Lung microvascular endothelial cell (primary cell): ENCODE results near the gene BPHL. TPM values are rescaled to one million over a fixed set of nuclear protein-coding genes. Genes with fewer than 3 reads are reported as not detected.
"Not testable (repeated sequence)": the region's sequence is repeated elsewhere in the genome, so short reads cannot be mapped to it uniquely, and the experiment has no call there.

Experiments
- DNase-seq, 2 donors: peaks; one replicate each; pipeline versions ENCODE4 v3.0.0 to v3.0.0-alpha.2; 2010; ENCODE audit warnings: low read depth in 2 of 2
- total RNA-seq: library from RNA; depleted of rRNA; stranded (reverse); fragments of >200 nt; gene quantifications from 2 replicates; pipeline ENCODE4 v1.2.1, GENCODE V29; 2014

The BPHL gene
- total RNA-seq, 1 donor from 2014 or later, result 7.9 TPM

- no peak for DNase-seq
Observed at GRCh38 chr6:3120765-3121089, 2.2 kb downstream of the BPHL start.

GRCh38 chr6:3122823-3123182, 4.3 kb downstream of the BPHL start:
- no peak for DNase-seq

GRCh38 chr6:3124667-3125066, 6.2 kb downstream of the BPHL start:
- no peak for DNase-seq

GRCh38 chr6:3125815-3126214, 7.3 kb downstream of the BPHL start:
- DNase-seq, result no peak

DNA sequence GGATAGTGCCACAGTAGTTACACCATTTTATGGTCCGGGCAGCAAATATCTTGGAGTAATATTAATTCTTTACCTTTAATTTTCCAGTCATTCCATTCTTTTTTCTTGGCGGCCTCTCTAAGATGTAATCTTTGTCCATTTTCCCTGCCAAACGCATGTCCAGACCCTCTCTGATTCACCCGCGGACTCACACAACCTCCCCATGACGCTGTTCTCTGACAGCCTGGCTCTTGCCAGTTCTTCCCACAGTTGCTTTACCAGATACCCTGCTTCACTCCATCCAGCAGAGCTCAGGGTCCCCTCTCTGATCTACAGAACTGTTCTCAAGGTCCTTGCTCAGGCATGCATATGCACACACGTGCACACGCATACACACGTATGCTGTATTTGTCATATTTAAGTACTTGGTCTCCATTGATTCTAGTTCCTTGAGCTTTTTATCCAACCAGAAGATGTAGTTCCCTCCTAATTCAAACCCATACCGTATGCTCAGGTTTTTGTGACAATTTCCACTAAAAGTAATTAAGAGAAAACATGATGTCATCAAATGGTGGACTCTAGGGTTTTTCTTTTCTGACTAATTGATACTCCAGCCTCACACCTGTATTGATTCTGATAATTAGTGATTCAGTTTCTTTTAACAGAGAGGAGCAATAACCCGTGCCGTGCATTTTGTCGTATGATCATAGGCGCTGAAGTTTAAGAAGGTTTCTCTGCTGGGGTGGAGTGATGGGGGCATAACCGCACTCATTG, 10.0 kb downstream of the BPHL start:
- DNase-seq, result no peak

GRCh38 chr6:3131695-3132094, 13.2 kb downstream of the BPHL start:
- no peak for DNase-seq

DNA sequence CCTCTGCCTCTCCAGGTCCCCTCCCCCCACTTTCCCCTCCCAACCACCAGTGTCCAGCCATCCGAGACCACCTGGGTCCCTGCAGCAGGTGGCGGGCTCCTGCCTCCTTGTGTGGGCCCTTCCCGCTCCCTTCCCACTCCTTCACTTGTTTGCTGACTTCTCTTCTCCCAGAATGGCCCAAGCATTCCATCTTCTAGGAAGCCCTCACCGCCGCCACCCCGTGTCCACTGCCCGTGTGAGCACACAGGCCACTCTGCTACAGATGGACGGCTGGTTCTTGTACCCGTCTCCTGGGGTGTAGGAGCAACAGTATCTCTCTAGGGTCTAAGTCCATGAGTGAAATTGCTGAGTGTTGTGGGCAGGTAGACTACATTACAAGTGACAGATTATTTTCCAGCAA, 15.0 kb downstream of the BPHL start:
- DNase-seq, result no peak

GRCh38 chr6:3135668-3136291, 17.3 kb downstream of the BPHL start:
- no peak for DNase-seq

GRCh38 chr6:3136292-3137011, 17.9 kb downstream of the BPHL start:
- DNase-seq, result no peak

DNA sequence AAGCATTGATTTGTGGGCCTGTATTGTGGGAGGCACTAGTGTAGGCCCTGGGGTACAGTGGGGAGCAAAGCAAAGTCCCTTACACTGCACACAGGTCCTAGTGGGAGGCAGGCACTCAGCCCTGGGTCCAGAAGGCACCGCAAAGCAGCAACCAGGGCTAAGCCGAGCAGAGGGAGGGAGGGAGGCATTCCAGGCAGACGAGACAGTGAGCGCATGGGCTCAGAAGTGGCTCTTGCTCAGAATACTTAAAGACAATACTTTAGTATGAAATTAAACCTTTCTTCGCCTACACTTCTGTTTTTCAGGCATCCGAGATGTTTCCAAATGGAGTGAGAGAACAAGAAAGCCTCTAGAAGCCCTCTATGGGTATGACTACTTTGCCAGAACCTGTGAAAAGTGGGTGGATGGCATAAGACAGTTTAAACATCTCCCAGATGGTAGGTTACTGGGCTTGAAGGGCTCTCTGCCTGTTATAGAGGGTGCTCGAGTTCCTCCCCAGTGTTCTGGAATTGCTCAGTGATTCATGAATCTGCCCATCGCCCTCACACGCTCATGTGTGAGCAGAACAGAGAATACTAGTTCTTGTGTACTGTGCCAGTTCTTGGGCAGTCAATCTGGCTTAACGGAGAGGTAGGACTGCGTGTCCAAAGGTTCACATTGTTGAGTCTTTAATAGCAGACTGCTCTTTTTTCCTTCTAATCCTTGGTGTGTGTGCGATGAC, 18.7 kb downstream of the BPHL start:
- DNase-seq, result no peak

GRCh38 chr6:3137873-3138272, 19.4 kb downstream of the BPHL start:
- DNase-seq, result not testable (repeated sequence)

DNA sequence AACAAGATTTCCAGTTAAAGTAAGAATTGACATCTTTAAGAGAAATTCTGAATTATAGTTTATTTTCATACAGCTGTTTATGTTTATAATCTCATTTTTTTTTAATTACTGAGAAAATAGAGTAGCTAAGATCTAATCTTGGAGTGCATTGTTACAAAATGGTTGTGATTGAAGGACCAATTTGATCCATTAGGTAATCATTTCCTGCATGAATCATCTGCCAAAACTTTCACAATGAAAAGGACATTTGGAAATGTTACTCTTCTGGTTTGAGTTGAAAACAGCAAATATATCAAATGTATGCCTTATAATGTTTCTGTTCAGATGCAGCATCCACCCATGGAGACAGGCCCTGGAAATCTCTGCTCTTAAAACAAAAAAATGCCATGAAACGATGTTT, 19.8 kb downstream of the BPHL start:
- peak; percentile 61 to 73 for DNase-seq

DNA sequence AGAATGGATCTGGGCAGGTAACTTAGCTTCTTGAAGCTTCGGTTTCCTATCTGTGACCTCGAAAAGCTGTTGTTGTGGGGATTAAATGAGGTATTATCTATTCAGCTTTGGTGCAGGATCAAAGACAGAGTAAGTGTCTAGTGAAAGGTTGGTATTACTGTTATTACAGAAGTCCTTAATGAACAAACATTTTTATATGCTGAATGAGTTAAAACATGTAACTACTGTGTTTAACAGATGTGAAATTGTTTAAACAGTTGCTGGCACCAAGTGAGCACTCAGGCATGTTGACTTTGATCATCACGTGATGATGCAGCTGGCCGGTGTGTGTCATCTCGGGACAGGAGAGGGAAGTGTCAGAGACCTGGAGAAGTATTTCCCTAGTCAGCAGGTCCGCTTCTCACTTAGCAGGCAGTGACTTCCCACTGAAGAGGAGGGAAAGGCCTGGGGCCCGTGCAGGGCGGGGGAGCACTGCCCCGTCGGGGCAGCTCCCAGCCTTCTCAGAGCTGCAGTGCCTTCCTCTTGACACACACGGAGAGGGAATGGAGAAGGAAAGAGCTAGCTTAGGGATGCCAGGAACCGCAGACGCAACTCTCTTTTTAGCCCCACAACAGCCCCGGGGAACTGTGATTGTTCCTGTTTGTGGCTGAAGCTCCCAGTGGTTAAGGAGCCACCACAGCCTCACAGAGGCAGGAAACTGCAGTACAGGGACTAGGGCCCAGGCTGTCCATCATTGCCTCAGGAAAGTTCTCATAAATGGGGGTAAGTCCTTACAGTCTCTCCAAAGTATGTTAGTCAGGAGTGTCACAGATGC, 20.8 kb downstream of the BPHL start:
- DNase-seq, result peak; percentile 42 to 73

DNA sequence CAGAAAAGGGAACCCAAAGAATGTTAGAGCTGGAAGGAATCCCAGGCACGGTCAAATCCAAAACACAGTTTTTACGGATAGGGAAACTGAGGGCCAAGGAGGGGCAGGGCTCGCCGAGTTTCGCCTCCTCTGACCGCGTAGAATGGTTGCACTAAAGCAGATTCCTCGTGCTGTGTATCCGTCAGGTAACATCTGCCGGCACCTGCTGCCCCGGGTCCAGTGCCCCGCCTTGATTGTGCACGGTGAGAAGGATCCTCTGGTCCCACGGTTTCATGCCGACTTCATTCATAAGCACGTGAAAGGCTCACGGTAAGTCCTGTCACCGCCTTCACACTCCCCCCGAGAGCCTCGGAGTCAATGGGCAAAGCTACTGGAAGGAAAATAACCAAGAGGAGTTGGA, 21.7 kb downstream of the BPHL start:
- DNase-seq, result no peak

DNA sequence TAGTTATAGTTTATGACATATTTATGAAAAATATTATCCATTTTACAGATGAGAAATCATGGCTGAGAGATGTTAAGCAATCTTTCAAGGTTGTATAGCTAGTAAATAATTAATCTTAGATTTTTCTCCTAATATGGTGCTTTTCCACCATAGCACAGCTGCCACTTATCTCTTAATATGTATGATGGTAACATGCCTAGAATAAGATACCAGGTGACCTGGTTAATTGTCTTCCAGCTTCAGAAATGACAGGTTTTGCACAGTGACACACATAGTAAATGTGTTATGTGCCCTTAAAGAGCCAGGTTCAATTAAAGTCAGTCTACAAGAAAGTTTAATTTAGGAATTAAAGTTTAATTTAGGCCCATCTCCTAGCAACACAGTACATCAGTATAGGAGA, 24.0 kb downstream of the BPHL start:
- DNase-seq, result no peak

GRCh38 chr6:3143158-3143557, 24.6 kb downstream of the BPHL start:
- no peak for DNase-seq

- DNase-seq, result no peak
Observed at GRCh38 chr6:3144571-3144970, 26.1 kb downstream of the BPHL start.

DNA sequence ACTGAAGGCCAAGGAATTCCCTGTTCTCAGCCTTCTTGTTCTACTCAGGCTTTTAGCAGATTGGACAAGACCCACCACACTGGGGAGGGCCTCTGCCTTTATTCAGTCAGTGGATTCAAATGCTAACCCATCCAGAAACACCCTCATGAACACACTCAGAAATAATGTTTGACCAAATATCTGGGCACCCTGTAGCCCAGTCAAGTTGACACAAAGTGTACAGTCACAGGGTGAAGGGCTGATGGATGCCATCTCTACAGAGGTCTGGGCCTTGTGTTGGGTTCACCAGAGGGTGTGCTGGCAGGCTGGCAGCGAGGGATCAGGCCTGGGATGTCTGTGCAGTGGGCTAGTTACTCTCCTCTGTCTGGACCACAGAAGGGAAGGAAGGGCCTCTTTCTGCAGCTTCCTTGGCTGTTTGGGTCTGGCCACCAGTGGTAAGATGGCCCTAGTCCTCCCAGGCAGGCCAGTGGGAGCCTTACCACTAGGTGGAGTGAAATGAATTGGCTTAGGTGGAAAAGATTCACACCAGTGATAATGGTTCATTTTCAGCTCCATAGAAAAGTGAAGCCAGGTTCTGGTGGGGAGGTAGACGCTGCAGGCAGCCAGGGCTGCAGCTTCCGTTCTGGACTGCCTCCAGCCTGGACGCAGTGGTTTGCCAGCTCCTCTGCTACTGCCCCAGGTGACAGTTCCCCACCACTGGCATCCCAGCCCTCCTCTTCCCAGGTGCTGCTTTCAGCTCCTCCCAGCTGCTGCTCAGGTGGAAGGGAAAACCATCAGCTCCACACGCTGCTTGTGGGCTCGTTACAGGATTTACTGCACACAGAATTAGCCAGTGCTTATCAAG, 29.6 kb downstream of the BPHL start:
- no peak for DNase-seq

DNA sequence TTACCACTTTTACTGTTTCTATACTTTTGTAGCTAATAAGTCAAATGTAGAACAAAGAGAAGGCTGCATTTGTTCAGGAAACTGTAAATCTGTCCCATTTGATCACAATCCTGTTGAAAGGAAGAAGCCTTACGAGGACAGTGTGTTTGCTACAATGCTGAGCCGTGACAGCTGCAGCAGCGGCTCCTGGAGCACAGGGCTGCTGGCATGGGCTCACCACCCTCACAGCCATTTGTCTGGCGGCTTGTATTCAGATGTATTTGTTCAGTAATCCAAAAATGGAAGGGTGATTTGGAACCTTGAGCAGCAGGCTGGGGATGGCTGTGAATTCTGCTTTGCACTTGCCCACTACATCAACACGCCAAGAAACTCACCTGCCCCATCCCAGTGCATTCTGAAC, 33.2 kb downstream of the BPHL start:
- no peak for DNase-seq

- DNase-seq, result no peak
Observed at GRCh38 chr6:3152689-3153088, 34.2 kb downstream of the BPHL start.

GRCh38 chr6:3155416-3155815, 36.9 kb downstream of the BPHL start:
- not testable (repeated sequence) for DNase-seq
